Endodermal cell (in vitro differentiated cells): ENCODE measurements around the gene LRBA. TPM values are rescaled to one million over a fixed set of nuclear protein-coding genes. Genes with fewer than 3 reads are reported as not detected.

Experiments
- DNase-seq: peaks from one replicate; pipeline ENCODE4 v3.0.0-alpha.2; 2017
- H3K27ac ChIP-seq: 2 replicates; pipeline ENCODE4 v1.5.1; 2013; ENCODE audit warnings: mild to moderate bottlenecking, low read depth, low read length, moderate library complexity
- H3K27me3 ChIP-seq: 2 replicates; pipeline ENCODE4 v1.6.1; 2013; ENCODE audit warnings: mild to moderate bottlenecking, low read length, moderate library complexity; ENCODE audit not compliant: insufficient read depth, control insufficient read depth, poor library complexity, severe bottlenecking
- H3K36me3 ChIP-seq: 2 replicates; pipeline ENCODE4 v1.7.0; 2013; ENCODE audit warnings: mild to moderate bottlenecking, low read length, moderate library complexity; ENCODE audit not compliant: control insufficient read depth, insufficient read depth
- H3K4me1 ChIP-seq: one replicate; pipeline ENCODE4 v1.7.0; 2013; ENCODE audit warnings: low read length; ENCODE audit not compliant: control insufficient read depth, insufficient read depth
- H3K4me3 ChIP-seq: 2 replicates; pipeline ENCODE4 v1.5.1; 2013; ENCODE audit warnings: mild to moderate bottlenecking, low read length, moderate library complexity
- H3K9ac ChIP-seq: 2 replicates; pipeline ENCODE4 v1.6.1; 2013; ENCODE audit warnings: mild to moderate bottlenecking, low read length, moderate library complexity; ENCODE audit not compliant: poor library complexity, severe bottlenecking; ENCODE audit errors: extremely low read depth
- H3K9me3 ChIP-seq: 2 replicates; pipeline ENCODE4 v1.6.1; 2013; ENCODE audit warnings: mild to moderate bottlenecking, low read length, moderate library complexity; ENCODE audit not compliant: control insufficient read depth
- H3K27ac Mint-ChIP-seq: 2 replicates; pipeline ENCODE4 v1.8.0; 2020; ENCODE audit warnings: mixed read lengths
- H3K27me3 Mint-ChIP-seq: 2 replicates; pipeline ENCODE4 v1.8.0; 2021; ENCODE audit warnings: mild to moderate bottlenecking, mixed read lengths; ENCODE audit not compliant: insufficient read depth
- H3K36me3 Mint-ChIP-seq: 2 replicates; pipeline ENCODE4 v1.8.0; 2020; ENCODE audit warnings: low read depth, mixed read lengths
- H3K4me1 Mint-ChIP-seq: 2 replicates; pipeline ENCODE4 v1.8.0; 2020; ENCODE audit warnings: mixed read lengths
- H3K4me3 Mint-ChIP-seq: 2 replicates; pipeline ENCODE4 v1.8.0; 2020; ENCODE audit warnings: mild to moderate bottlenecking, moderate library complexity, mixed read lengths
- H3K9me3 Mint-ChIP-seq: 2 replicates; pipeline ENCODE4 v1.8.0; 2020; ENCODE audit warnings: mild to moderate bottlenecking, mixed read lengths
- WGBS, 2 experiments: methylation state at CpG; one replicate each; pipeline versions ENCODE4 v1.1.5 to v1.1.7; 2013; ENCODE audit warnings: missing lambda C conversion rate in 2 of 2, mixed read lengths in 1 of 2; ENCODE audit not compliant: insufficient coverage in 1 of 2, insufficient read length in 1 of 2; 5-methylcytosine and 5-hydroxymethylcytosine counted together
- total RNA-seq, 2 donors: library from RNA; stranded (reverse); fragmentation: NEBNext Ultra II Directional in 1 of 2; extraction: Animal tissue kit (Norgen Biotek cat#: 25700) in 1 of 2; gene quantifications; 2 replicates in 1 of 2; 3 replicates in 1 of 2; pipeline ENCODE4 v1.2.1, GENCODE V29; 2021
- TF ChIP-seq, protein P1 (sequence below): fragments of 200-600 bp; sonication (generic); conservative IDR thresholded peaks from 2 replicates; pipeline ENCODE4 v1.5.0; 2021; ENCODE audit warnings: antibody characterized with exemption, mild to moderate bottlenecking

LRBA gene
- total RNA-seq, 2 donors from 2014 or later = 77.3 to 95.9 TPM

DNA sequence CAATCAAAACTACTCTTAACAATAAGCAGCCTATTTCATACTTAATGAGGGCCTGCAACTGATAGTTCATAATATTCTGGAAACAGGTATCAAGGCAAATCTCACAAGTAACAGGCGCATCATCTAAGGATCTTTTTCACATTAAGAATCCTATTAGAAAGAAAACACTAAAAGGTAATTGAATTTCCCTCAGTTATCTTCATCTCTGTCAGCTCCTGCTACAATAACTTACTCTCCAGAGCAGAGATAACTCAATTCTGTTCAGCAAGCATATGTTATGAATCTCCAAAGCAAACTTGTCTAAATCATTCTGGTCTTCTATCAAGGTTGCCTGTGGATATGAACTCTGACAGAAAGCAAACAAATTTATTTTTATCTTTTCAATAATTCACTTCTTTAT lies 307.1 kb downstream of the LRBA start:
- WGBS, 2 experiments = 100% methylated on average over 1 of the region's 1 CpG

DNA sequence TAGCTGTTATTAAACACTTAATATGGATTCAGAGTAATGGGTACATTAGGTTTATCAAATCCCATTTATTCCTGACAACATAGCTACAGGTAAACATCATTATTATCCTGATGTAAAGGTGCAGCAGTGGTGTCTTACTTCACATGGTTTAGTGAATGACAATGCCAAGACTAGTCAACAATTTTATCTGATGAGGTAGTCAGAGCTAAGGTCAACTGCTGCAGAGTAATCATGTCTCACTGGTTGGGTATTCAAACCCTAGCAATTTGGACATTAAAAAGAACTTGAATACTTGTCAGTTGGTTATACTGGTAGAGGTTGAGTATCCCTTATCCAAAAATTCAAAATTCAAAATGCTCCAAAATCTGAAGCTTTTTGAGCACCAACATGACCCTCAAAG lies 315.5 kb downstream of the LRBA start:
- no peaks in the 10 kb centered on the region for H3K9me3 ChIP-seq
- no peaks in the 10 kb centered on the region for H3K36me3 ChIP-seq
- Mint-ChIP-seq H3K27ac (no peak overlapping the region), H3K36me3 (no peaks in the 10 kb centered on the region), H3K4me3 (no peak overlapping the region), H3K4me1 (peaks cover under 1% of the 10 kb centered on the region), H3K9me3 (no peaks in the 10 kb centered on the region), H3K27me3 (no peaks in the 10 kb centered on the region)
- no peaks in the 10 kb centered on the region for H3K4me1 ChIP-seq
- TF ChIP-seq, protein P1, sequence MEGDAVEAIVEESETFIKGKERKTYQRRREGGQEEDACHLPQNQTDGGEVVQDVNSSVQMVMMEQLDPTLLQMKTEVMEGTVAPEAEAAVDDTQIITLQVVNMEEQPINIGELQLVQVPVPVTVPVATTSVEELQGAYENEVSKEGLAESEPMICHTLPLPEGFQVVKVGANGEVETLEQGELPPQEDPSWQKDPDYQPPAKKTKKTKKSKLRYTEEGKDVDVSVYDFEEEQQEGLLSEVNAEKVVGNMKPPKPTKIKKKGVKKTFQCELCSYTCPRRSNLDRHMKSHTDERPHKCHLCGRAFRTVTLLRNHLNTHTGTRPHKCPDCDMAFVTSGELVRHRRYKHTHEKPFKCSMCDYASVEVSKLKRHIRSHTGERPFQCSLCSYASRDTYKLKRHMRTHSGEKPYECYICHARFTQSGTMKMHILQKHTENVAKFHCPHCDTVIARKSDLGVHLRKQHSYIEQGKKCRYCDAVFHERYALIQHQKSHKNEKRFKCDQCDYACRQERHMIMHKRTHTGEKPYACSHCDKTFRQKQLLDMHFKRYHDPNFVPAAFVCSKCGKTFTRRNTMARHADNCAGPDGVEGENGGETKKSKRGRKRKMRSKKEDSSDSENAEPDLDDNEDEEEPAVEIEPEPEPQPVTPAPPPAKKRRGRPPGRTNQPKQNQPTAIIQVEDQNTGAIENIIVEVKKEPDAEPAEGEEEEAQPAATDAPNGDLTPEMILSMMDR = no peak
- H3K27ac ChIP-seq = no peak overlapping the region
- no peak overlapping the region for H3K9ac ChIP-seq
- DNase-seq = no peak
- no peaks in the 10 kb centered on the region for H3K27me3 ChIP-seq
- H3K4me3 ChIP-seq = no peak overlapping the region

More for the DNA sequence above, 307.1 kb downstream of the LRBA start:
- Mint-ChIP-seq H3K4me3 (no peak overlapping the region), H3K4me1 (peaks cover 3% of the 10 kb centered on the region), H3K27ac (no peak overlapping the region), H3K9me3 (no peaks in the 10 kb centered on the region), H3K36me3 (no peaks in the 10 kb centered on the region), H3K27me3 (no peaks in the 10 kb centered on the region)
- DNase-seq = no peak
- Histone ChIP-seq H3K36me3 (peaks cover 4% of the 10 kb centered on the region), H3K4me1 (no peaks in the 10 kb centered on the region), H3K9ac (no peak overlapping the region), H3K9me3 (no peaks in the 10 kb centered on the region), H3K27ac (no peak overlapping the region), H3K4me3 (no peak overlapping the region), H3K27me3 (no peaks in the 10 kb centered on the region)
- TF ChIP-seq, protein P1 = no peak

DNA sequence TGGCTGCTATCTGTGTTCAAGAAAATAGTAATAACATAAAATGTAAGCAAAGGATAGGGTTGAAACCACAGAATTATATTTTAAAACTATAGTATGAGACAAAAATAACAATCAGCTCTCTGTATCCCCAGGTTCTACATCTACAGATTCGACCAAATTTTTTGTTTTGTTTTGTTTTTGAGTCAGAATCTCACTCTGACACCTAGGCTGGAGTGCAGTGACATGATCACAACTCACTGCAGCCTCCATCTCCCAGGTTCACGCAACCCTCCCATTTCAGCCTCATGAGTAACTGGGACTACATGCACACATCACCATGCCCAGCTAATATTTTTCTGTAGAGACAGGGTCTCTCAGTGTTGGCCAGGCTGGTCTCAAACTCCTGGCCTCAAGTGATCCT lies 319.9 kb downstream of the LRBA start:
- TF ChIP-seq, protein P1 = no peak
- H3K27me3 ChIP-seq = no peaks in the 10 kb centered on the region
- no peaks in the 10 kb centered on the region for H3K9me3 ChIP-seq
- no peak overlapping the region for H3K27ac ChIP-seq
- no peak for DNase-seq
- peaks cover 7% of the 10 kb centered on the region for H3K4me1 Mint-ChIP-seq
- H3K36me3 ChIP-seq = no peaks in the 10 kb centered on the region
- no peak overlapping the region for H3K4me3 Mint-ChIP-seq
- H3K4me3 ChIP-seq = no peak overlapping the region
- no peak overlapping the region for H3K27ac Mint-ChIP-seq
- peaks cover 4% of the 10 kb centered on the region for H3K36me3 Mint-ChIP-seq
- no peak overlapping the region for H3K9ac ChIP-seq
- H3K9me3 Mint-ChIP-seq = no peaks in the 10 kb centered on the region
- no peaks in the 10 kb centered on the region for H3K4me1 ChIP-seq
- H3K27me3 Mint-ChIP-seq = no peaks in the 10 kb centered on the region
- WGBS, 2 experiments = 86 to 100% methylated on average over 1 to 2 of the region's 2 CpGs
